Pancreas (tissue), 10 donors: ENCODE data around the gene KCTD17. TPM values are rescaled to one million over a fixed set of nuclear protein-coding genes. Genes with fewer than 3 reads are reported as not detected.

Experiments
- ATAC-seq, 4 donors: fragments of 200-7000 bp; cut with Tn5 transposase; one replicate each; pipeline versions ENCODE4 v1.8.0 to v1.9.1; 2020; ENCODE audit warnings: mild to moderate bottlenecking in 4 of 4, moderate library complexity in 4 of 4
- DNase-seq, 6 donors: peaks; one replicate each; pipeline ENCODE4 v3.0.0-alpha.2; 2020
- FAIRE-seq: peaks from 2 replicates; lab custom pipeline; 2012; peaks lifted over from hg19 to GRCh38; lab: Jason Lieb, UNC
- H3K27ac ChIP-seq, 4 donors: fragments of 200-600 bp; sonication (generic); 1 replicate in 3 of 4; 2 replicates in 1 of 4; pipeline versions ENCODE4 v1.5.0 to v1.8.0; 2020
- H3K27me3 ChIP-seq, 4 donors: fragments of 200-600 bp; one replicate each; pipeline ENCODE4 v1.8.0; 2021
- H3K36me3 ChIP-seq, 3 donors: fragments of 200-600 bp; sonication (generic) in 1 of 3; one replicate each; pipeline versions ENCODE4 v1.5.0 to v1.8.0; 2020 to 2021
- H3K4me1 ChIP-seq, 3 donors: fragments of 200-600 bp; one replicate each; pipeline ENCODE4 v1.8.0; 2021
- H3K4me3 ChIP-seq, 4 donors: fragments of 200-600 bp; sonication (generic) in 2 of 4; one replicate each; pipeline versions ENCODE4 v1.5.0 to v1.8.0; 2020 to 2021
- H3K9me3 ChIP-seq, 4 donors: fragments of 200-600 bp; one replicate each; pipeline ENCODE4 v1.8.0; 2021
- CTCF ChIP-seq, 4 donors: fragments of 200-600 bp; sonication (generic) in 3 of 4; IDR thresholded peaks; one replicate each; pipeline versions ENCODE4 v1.5.0 to v1.8.0; 2021; ENCODE audit warnings: antibody characterized with exemption in 4 of 4
- WGBS, 2 donors: extraction: QIAGEN DNeasy Blood & Tissue Kit; methylation state at CpG; one replicate each; pipeline ENCODE4 v1.1.7; 2013; 5-methylcytosine and 5-hydroxymethylcytosine counted together
- intact Hi-C, 3 donors: fragments of 100-400 bp; cut with DNase I; formaldehyde crosslinking; loops; one replicate each; pipeline versions ENCODE4 v1.11.1 to v1.14.2; 2022
- polyA plus RNA-seq, 2 donors: library from polyadenylated mRNA; stranded (reverse); fragments of 200-250 nt; gene quantifications; one replicate each; pipeline ENCODE4 v1.2.3, GENCODE V29; 2013
- total RNA-seq, 6 donors: library from RNA; stranded (reverse); fragmentation: NEBNext Ultra II Directional in 4 of 6; extraction: Animal tissue kit (Norgen Biotek cat#: 25700) in 4 of 6; gene quantifications; one replicate each; pipeline versions ENCODE4 v1.2.1 to v1.2.4, GENCODE V29; 2021 to 2023
- donor health status: healthy with polysubstance abuse.
- donor health status: DM: no; HTN: no; CAD: no; lungs with moderate emphysema.
- donor health status: DM: no; HTN: no; CAD: no.
- donor health status: control.
- donor health status: control.
- donor health status: Bipolar disorder and iron deficiency.
- donor health status: DM: yes; HTN: yes; CAD: no.
- donor health status: DM: no; HTN: no; CAD: no.
- donor health status: DM: no; HTN: no; CAD: no.
- donor health status: DM: yes; HTN: yes; CAD: no.

The KCTD17 gene
- total and polyA plus RNA-seq, 8 donors: 2.6 to 11.8 (median 4.4) TPM

- ATAC-seq: no peak
- H3K4me1 ChIP-seq: peaks cover 0 to 13% (median 8%) of the 10 kb centered on the region in 3 donors
- WGBS, 2 donors: 77 to 79% methylated on average over 14 of the region's 14 CpGs
- no peak for DNase-seq
- H3K27ac ChIP-seq: no peak overlapping the region
- H3K9me3 ChIP-seq: no peaks in the 10 kb centered on the region
- H3K27me3 ChIP-seq: no peaks in the 10 kb centered on the region
- TF ChIP-seq CTCF (IDR thresholded peaks at IDR 0.05): no peak
- FAIRE-seq: no peak
- H3K4me3 ChIP-seq: no peak overlapping the region
- intact Hi-C loops: no loop called here
- H3K36me3 ChIP-seq: no peaks in the 10 kb centered on the region
These were observed 13.9 kb upstream of the KCTD17 start for GRCh38 chr22:37037669-37038068.

GRCh38 chr22:37039466-37039865 lies 12.1 kb upstream of the KCTD17 start:
- no peak for FAIRE-seq
- intact Hi-C loops: no loop called here
- no peaks in the 10 kb centered on the region for H3K9me3 ChIP-seq
- no peaks in the 10 kb centered on the region for H3K36me3 ChIP-seq
- H3K27ac ChIP-seq: no peak overlapping the region
- no peak for ATAC-seq
- 81 to 90% methylated on average over 2 of the region's 2 CpGs for WGBS, 2 donors
- no peaks in the 10 kb centered on the region for H3K27me3 ChIP-seq
- no peak overlapping the region for H3K4me3 ChIP-seq
- no peak for TF ChIP-seq CTCF (IDR thresholded peaks at IDR 0.05)
- peaks cover 0 to 7% (median 6%) of the 10 kb centered on the region in 3 donors for H3K4me1 ChIP-seq
- DNase-seq: no peak

GRCh38 chr22:37043209-37043827 lies 8.2 kb upstream of the KCTD17 start:
- H3K36me3 ChIP-seq: no peaks in the 10 kb centered on the region
- no peak for ATAC-seq
- H3K4me3 ChIP-seq: peak overlapping the region in 1 of 4 donors; percentile 10
- FAIRE-seq: no peak
- intact Hi-C loops: loop anchor here in 1 of 3 donors (10.0 kb wide), 1 partner anchor 169 kb away; no protein-coding TSS in a partner anchor
- H3K4me1 ChIP-seq: peaks cover 0 to 7% (median 6%) of the 10 kb centered on the region in 3 donors
- 70 to 71% methylated on average over 7 of the region's 7 CpGs for WGBS, 2 donors
- peak overlapping the region in 2 of 4 donors; percentile 29 to 56 for H3K27ac ChIP-seq
- no peaks in the 10 kb centered on the region for H3K27me3 ChIP-seq
- no peaks in the 10 kb centered on the region for H3K9me3 ChIP-seq
- no peak for DNase-seq
- TF ChIP-seq CTCF (IDR thresholded peaks at IDR 0.05): no peak

GRCh38 chr22:37043828-37044538 lies 7.6 kb upstream of the KCTD17 start:
- no peaks in the 10 kb centered on the region for H3K27me3 ChIP-seq
- no peaks in the 10 kb centered on the region for H3K36me3 ChIP-seq
- H3K9me3 ChIP-seq: no peaks in the 10 kb centered on the region
- 17 to 19% methylated on average over 16 to 17 of the region's 17 CpGs for WGBS, 2 donors
- ATAC-seq (peak; percentile 95 to 99 (median 98)), DNase-seq (peak; percentile 83 to 96 (median 88)), FAIRE-seq (no peak)
- H3K4me1 ChIP-seq: peaks cover 0 to 7% (median 6%) of the 10 kb centered on the region in 3 donors
- TF ChIP-seq CTCF (IDR thresholded peaks at IDR 0.05): peak; percentile 77 to 88 (median 81)
- intact Hi-C loops: loop anchor here in 1 of 3 donors (10.0 kb wide), 1 partner anchor 169 kb away; no protein-coding TSS in a partner anchor
- H3K4me3 ChIP-seq: peak overlapping the region in 2 of 4 donors; percentile 5 to 10
- peak overlapping the region in 2 of 4 donors; percentile 29 to 56 for H3K27ac ChIP-seq
